Stomach (tissue), 9 donors: ENCODE measurements around the gene C1QTNF6. TPM values are rescaled to one million over a fixed set of nuclear protein-coding genes. Genes with fewer than 3 reads are reported as not detected.
"Not testable (repeated sequence)": the region's sequence is repeated elsewhere in the genome, so short reads cannot be mapped to it uniquely, and the experiment has no call there.

Experiments used
- DNase-seq, 2 donors: peaks; one replicate each; pipeline versions ENCODE4 v3.0.0 to v3.0.0-alpha.2; 2013 to 2019
- H3K27ac ChIP-seq, 5 donors: fragments of 200-600 bp in 4 of 5; sonication (generic) in 4 of 5; one replicate each; pipeline ENCODE4 v1.5.1; 2013 to 2019; ENCODE audit warnings: mild to moderate bottlenecking in 1 of 5, moderate library complexity in 1 of 5
- H3K27me3 ChIP-seq, 3 donors: fragments of 200-600 bp; sonication (generic); one replicate each; pipeline ENCODE4 v1.5.1; 2017 to 2019; ENCODE audit warnings: mixed run types in 1 of 3
- H3K36me3 ChIP-seq, 4 donors: fragments of 200-600 bp; sonication (generic); 1 replicate in 3 of 4; 2 replicates in 1 of 4; pipeline ENCODE4 v1.5.1; 2016 to 2019
- H3K4me1 ChIP-seq, 4 donors: fragments of 200-600 bp; sonication (generic); one replicate each; pipeline ENCODE4 v1.5.1; 2016 to 2019
- H3K4me3 ChIP-seq, 4 donors: fragments of 200-600 bp; sonication (generic) in 3 of 4; one replicate each; pipeline ENCODE4 v1.5.1; 2016 to 2019; ENCODE audit warnings: mild to moderate bottlenecking in 1 of 4
- H3K9me3 ChIP-seq, 4 donors: fragments of 200-600 bp; sonication (generic); one replicate each; pipeline ENCODE4 v1.5.1; 2016 to 2019
- CTCF ChIP-seq, 7 experiments: fragments of 450-650 bp in 4 of 7; fragments of 200-600 bp in 3 of 7; sonication (generic) in 3 of 7; IDR thresholded peaks; one replicate each; pipeline ENCODE4 v1.5.1; 2016 to 2019; ENCODE audit warnings: antibody characterized with exemption in 7 of 7, control low read depth in 2 of 7, mild to moderate bottlenecking in 1 of 7
- EP300 ChIP-seq: sonication (generic); formaldehyde crosslinking; IDR thresholded peaks from one replicate; pipeline ENCODE4 v1.6.1; 2017; ENCODE audit warnings: antibody characterized with exemption
- POLR2A ChIP-seq, 4 donors: fragments of 450-650 bp; IDR thresholded peaks; one replicate each; pipeline ENCODE4 v1.6.1; 2016; ENCODE audit warnings: antibody characterized with exemption in 4 of 4, control low read depth in 2 of 4, mild to moderate bottlenecking in 1 of 4, moderate library complexity in 1 of 4
- POLR2AphosphoS5 ChIP-seq, 3 donors: sonication (generic); formaldehyde crosslinking; IDR thresholded peaks; one replicate each; pipeline ENCODE4 v1.6.1; 2016; ENCODE audit warnings: antibody characterized with exemption in 3 of 3
- WGBS, 5 donors: extraction: QIAGEN DNeasy Blood & Tissue Kit in 3 of 5; methylation state at CpG; one replicate each; pipeline versions ENCODE4 v1.1.5 to v1.1.7; 2013 to 2018; 5-methylcytosine and 5-hydroxymethylcytosine counted together
- intact Hi-C: fragments of 100-400 bp; cut with DNase I; formaldehyde crosslinking; loops from one replicate; pipeline ENCODE4 v1.15.1; 2023; ENCODE audit warnings: low total_unique reads
- polyA plus RNA-seq, 3 donors: library from polyadenylated mRNA; stranded (reverse); fragments of 200-250 nt; gene quantifications; one replicate each; pipeline ENCODE4 v1.2.3, GENCODE V29; 2013
- total RNA-seq, 5 donors: library from RNA; depleted of rRNA; stranded (reverse); fragments of >200 nt; gene quantifications; one replicate each; pipeline versions ENCODE4 v1.1.0 to v1.2.3, GENCODE V29; 2014 to 2016
- donor health status: healthy with polysubstance abuse.
- donor health status: Bipolar disorder and iron deficiency.
- donor health status: healthy.

Gene C1QTNF6
- total and polyA plus RNA-seq, 8 donors, result 0.45 to 10.4 (median 4.0) TPM; not detected in 1

- WGBS, 5 donors, result 61 to 74% (median 71%) methylated on average over 16 to 27 of the region's 27 CpGs
- intact Hi-C loops, result no loop called here
- DNase-seq, result no peak
- Histone ChIP-seq H3K4me1 (peaks cover 0 to 86% (median 10%) of the 10 kb centered on the region in 4 donors), H3K27me3 (peaks cover 0 to 73% (median 0%) of the 10 kb centered on the region in 3 donors), H3K9me3 (no peaks in the 10 kb centered on the region), H3K4me3 (no peak overlapping the region), H3K27ac (peak overlapping the region in 1 of 5 donors; percentile 7), H3K36me3 (peaks cover 0 to 10% (median 2%) of the 10 kb centered on the region in 4 donors)
- no peak for TF ChIP-seq EP300
- no peak for TF ChIP-seq CTCF (IDR thresholded peaks at IDR 0.05)
- TF ChIP-seq POLR2A (IDR thresholded peaks at IDR 0.05), result no peak
- TF ChIP-seq POLR2AphosphoS5 (IDR thresholded peaks at IDR 0.05), result no peak
Observed at GRCh38 chr22:37233751-37234631, 45.9 kb upstream of the C1QTNF6 start.

- WGBS, 5 donors, result 86 to 92% (median 90%) methylated on average over 12 of the region's 12 CpGs
- H3K27ac ChIP-seq, DNase-seq, intact Hi-C loops, H3K4me3 ChIP-seq, H3K9me3 ChIP-seq, H3K36me3 ChIP-seq: not testable (repeated sequence)
- Histone ChIP-seq H3K4me1 (peaks cover 0 to 86% (median 13%) of the 10 kb centered on the region in 4 donors), H3K27me3 (peaks cover 0 to 67% (median 0%) of the 10 kb centered on the region in 3 donors)
Observed at GRCh38 chr22:37233371-37233750, 45.3 kb upstream of the C1QTNF6 start.

GRCh38 chr22:37232140-37232998 is 44.3 kb upstream of the C1QTNF6 start:
- 71 to 91% (median 81%) methylated on average over 15 of the region's 15 CpGs for whole genome bisulfite sequencing, 5 donors
- intact Hi-C loops, result no loop called here
- DNase-seq, result no peak
- no peaks in the 10 kb centered on the region for H3K9me3 ChIP-seq
- TF ChIP-seq POLR2A (IDR thresholded peaks at IDR 0.05) (no peak), POLR2AphosphoS5 (IDR thresholded peaks at IDR 0.05) (no peak), EP300 (no peak), CTCF (IDR thresholded peaks at IDR 0.05) (no peak)
- H3K27ac ChIP-seq, result no peak overlapping the region
- H3K4me3 ChIP-seq, result no peak overlapping the region
- H3K36me3 ChIP-seq, result peaks cover 0 to 10% (median 2%) of the 10 kb centered on the region in 4 donors
- H3K27me3 ChIP-seq, result peaks cover 0 to 62% (median 0%) of the 10 kb centered on the region in 3 donors
- peaks cover 0 to 84% (median 14%) of the 10 kb centered on the region in 4 donors for H3K4me1 ChIP-seq

- no peaks in the 10 kb centered on the region for H3K9me3 ChIP-seq
- peaks cover 0 to 76% (median 14%) of the 10 kb centered on the region in 4 donors for H3K4me1 ChIP-seq
- WGBS, 5 donors, result 70 to 82% (median 81%) methylated on average over 21 of the region's 21 CpGs
- H3K27ac ChIP-seq, result peak overlapping the region in 2 of 5 donors; percentile 82 to 87
- intact Hi-C loops, result no loop called here
- peaks cover 0 to 10% (median 2%) of the 10 kb centered on the region in 4 donors for H3K36me3 ChIP-seq
- TF ChIP-seq CTCF (IDR thresholded peaks at IDR 0.05) (no peak), POLR2A (IDR thresholded peaks at IDR 0.05) (no peak), POLR2AphosphoS5 (IDR thresholded peaks at IDR 0.05) (no peak), EP300 (no peak)
- DNase-seq, result no peak
- H3K27me3 ChIP-seq, result peaks cover 0 to 55% (median 0%) of the 10 kb centered on the region in 3 donors
- H3K4me3 ChIP-seq, result no peak overlapping the region
Observed at GRCh38 chr22:37231406-37232139, 43.5 kb upstream of the C1QTNF6 start.
